GM12878 (cell line): Measurements from ENCODE around the gene TM4SF18.

Experiments used
- ATF3 ChIP-seq: IDR thresholded peaks from 2 replicates; pipeline ENCODE4 v1.6.1; 2011; ENCODE audit warnings: low read depth, mild to moderate bottlenecking, low read length, moderate library complexity, borderline replicate concordance; ENCODE audit errors: extremely low read depth
- CTCF ChIP-seq, 3 experiments: IDR thresholded peaks in 2 of 3; conservative IDR thresholded peaks in 1 of 3; 2 replicates each; pipeline ENCODE4 v1.5.1; 2011; ENCODE audit warnings: low read depth in 3 of 3, low read length in 3 of 3, mild to moderate bottlenecking in 3 of 3, control low read depth in 2 of 3, moderate library complexity in 2 of 3, inconsistent platforms in 1 of 3, mixed read lengths in 1 of 3; ENCODE audit not compliant: control insufficient read depth in 2 of 3, insufficient read depth in 1 of 3; ENCODE audit errors: extremely low read depth in 1 of 3
- EGR1 ChIP-seq, 2 experiments: IDR thresholded peaks; 1 replicate in 1 of 2; 2 replicates in 1 of 2; pipeline ENCODE4 v1.6.1; 2011 to 2012; ENCODE audit warnings: low read depth in 2 of 2, low read length in 2 of 2, borderline replicate concordance in 1 of 2, mild to moderate bottlenecking in 1 of 2, moderate library complexity in 1 of 2
- EP300 ChIP-seq, 2 experiments: fragments of 150-350 bp in 1 of 2; IDR thresholded peaks; 2 replicates each; pipeline ENCODE4 v1.6.1; 2011 to 2012; ENCODE audit warnings: low read depth in 2 of 2, low read length in 2 of 2, borderline replicate concordance in 1 of 2, improper control_type of control experiment in 1 of 2, inconsistent platforms in 1 of 2; ENCODE audit not compliant: control insufficient read depth in 1 of 2
- ETV6 ChIP-seq, 2 experiments: fragments of 450-650 bp in 1 of 2; IDR thresholded peaks in 1 of 2; conservative IDR thresholded peaks in 1 of 2; 2 replicates each; pipeline ENCODE4 v1.6.1; 2014; ENCODE audit warnings: antibody characterized with exemption in 1 of 2, borderline replicate concordance in 1 of 2, low read depth in 1 of 2, mild to moderate bottlenecking in 1 of 2, moderate library complexity in 1 of 2
- KDM1A ChIP-seq: fragments of 200-600 bp; sonication (generic); IDR thresholded peaks from 2 replicates; pipeline ENCODE4 v1.6.1; 2016; ENCODE audit warnings: borderline replicate concordance
- NFIC ChIP-seq: IDR thresholded peaks from 2 replicates; pipeline ENCODE4 v1.6.1; 2012; ENCODE audit warnings: low read depth, mild to moderate bottlenecking, inconsistent platforms, low read length, moderate library complexity
- NR2C2 ChIP-seq: IDR thresholded peaks from 2 replicates; pipeline ENCODE4 v1.6.1; 2011; ENCODE audit warnings: borderline replicate concordance, low read depth; ENCODE audit not compliant: control insufficient read depth, insufficient read length
- POLR2A ChIP-seq: IDR thresholded peaks from 2 replicates; pipeline ENCODE4 v1.6.1; 2011; ENCODE audit warnings: low read depth, mild to moderate bottlenecking, low read length
- POLR2AphosphoS5 ChIP-seq: IDR thresholded peaks from 2 replicates; pipeline ENCODE4 v1.6.1; 2011; ENCODE audit warnings: mild to moderate bottlenecking, low read length, inconsistent platforms
- RAD21 ChIP-seq: IDR thresholded peaks from 2 replicates; pipeline ENCODE4 v1.6.1; 2011; ENCODE audit warnings: mild to moderate bottlenecking, low read depth, low read length, moderate library complexity; ENCODE audit not compliant: insufficient read depth
- REST ChIP-seq: IDR thresholded peaks from 2 replicates; pipeline ENCODE4 v1.6.1; 2012; ENCODE audit warnings: mild to moderate bottlenecking, low read depth, low read length
- TAF1 ChIP-seq: IDR thresholded peaks from 2 replicates; pipeline ENCODE4 v1.6.1; 2011; ENCODE audit warnings: mild to moderate bottlenecking, low read depth, low read length, borderline replicate concordance

- TF ChIP-seq TAF1 (no peak), REST (no peak), NR2C2 (no peak), POLR2AphosphoS5 (no peak), KDM1A (no peak), POLR2A (no peak), EGR1 (IDR thresholded peaks at IDR 0.05; ENCODE audit: borderline replicate concordance in 1 of 2, low read depth in 2 of 2, low read length in 2 of 2) (no peak), ETV6 (conservative IDR thresholded peaks at IDR 0.05 in 1 of 2, IDR thresholded peaks at IDR 0.05 in 1 of 2; ENCODE audit: borderline replicate concordance in 1 of 2, low read depth in 1 of 2) (no peak), CTCF (IDR thresholded peaks at IDR 0.05 in 2 of 3, conservative IDR thresholded peaks at IDR 0.05 in 1 of 3; ENCODE audit: control insufficient read depth in 2 of 3, extremely low read depth in 1 of 3, insufficient read depth in 1 of 3, low read depth in 3 of 3, low read length in 3 of 3) (no peak), NFIC (no peak), ATF3 (no peak), RAD21 (no peak), EP300 (IDR thresholded peaks at IDR 0.05; ENCODE audit: borderline replicate concordance in 1 of 2, control insufficient read depth in 1 of 2, low read depth in 2 of 2, low read length in 2 of 2) (no peak)
Measured at GRCh38 chr3:149316437-149316836, 17.0 kb downstream of the TM4SF18 start.
